Left ventricle myocardium superior (tissue), 1 donor: Measurements from ENCODE around the gene GMNN. TPM values are rescaled to one million over a fixed set of nuclear protein-coding genes. Genes with fewer than 3 reads are reported as not detected.

Experiments used
- ATAC-seq: fragments of 200-7000 bp; cut with Tn5 transposase; one replicate; pipeline ENCODE4 v1.9.1; 2020; ENCODE audit warnings: mild to moderate bottlenecking, moderate library complexity
- DNase-seq: peaks from one replicate; pipeline ENCODE4 v3.0.0-alpha.2; 2020
- intact Hi-C: fragments of 100-400 bp; cut with micrococcal nuclease; formaldehyde crosslinking; loops from one replicate; pipeline ENCODE4 v1.11.0; 2022
- total RNA-seq: library from RNA; stranded (reverse); fragmentation: NEBNext Ultra II Directional; extraction: Animal tissue kit (Norgen Biotek cat#: 25700); gene quantifications from one replicate; pipeline ENCODE4 v1.2.1, GENCODE V29; 2021
- donor health status: DM: no; HTN: yes; CAD: no; lungs with severe emphysema.

Gene GMNN
- total RNA-seq, 1 donor from 2014 or later = 8.3 TPM

DNA sequence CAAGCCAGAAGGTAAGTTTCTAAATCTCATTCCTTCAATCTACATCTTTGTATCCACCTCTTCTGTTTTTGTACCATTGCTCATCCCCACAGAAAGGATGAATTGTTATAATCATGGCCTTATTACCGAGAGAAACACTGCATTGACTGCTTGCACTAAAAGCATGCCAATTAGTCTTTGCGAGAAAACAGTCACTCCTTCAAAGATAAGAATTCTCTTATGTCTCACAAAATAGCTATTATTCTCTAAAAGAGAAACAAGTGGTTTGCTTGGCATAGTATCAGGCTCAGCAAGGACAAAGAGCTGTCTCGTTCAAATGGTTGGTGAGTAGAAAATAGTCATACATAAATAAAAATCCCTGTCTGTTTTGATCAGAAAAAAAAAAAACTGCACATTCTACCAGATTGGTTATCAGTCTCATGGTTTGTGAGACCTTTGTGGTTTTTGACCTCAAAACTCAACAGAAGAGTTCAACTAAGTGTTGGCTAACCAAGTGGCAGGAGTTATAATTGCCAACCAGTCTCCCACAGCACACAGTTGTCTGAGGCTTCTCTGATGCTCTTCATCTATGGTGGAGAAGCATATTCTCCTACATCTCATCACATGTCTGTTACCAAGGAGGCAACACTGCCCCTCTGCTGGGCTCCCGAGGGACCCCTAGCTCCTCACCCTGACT lies 59.1 kb downstream of the GMNN start:
- ATAC-seq (no peak), DNase-seq (no peak)
- intact Hi-C loops = no loop called here

Other genes with a start within 250 kb of the GMNN start
- gene KIAA0319, start 128.7 kb upstream of the GMNN start, total RNA-seq = not detected
- 24.3 TPM for gene TDP2, start 108.0 kb upstream of the GMNN start, total RNA-seq
- gene ACOT13, start 107.9 kb upstream of the GMNN start, total RNA-seq = 80.0 TPM
- 41.4 TPM for gene C6orf62, start 55.8 kb upstream of the GMNN start, total RNA-seq
- not detected for gene ARMH2, start 24.0 kb downstream of the GMNN start, total RNA-seq
- gene RIPOR2, start 161.0 kb downstream of the GMNN start, total RNA-seq = 3.6 TPM